ENCODE results near the gene COG4.

DNA sequence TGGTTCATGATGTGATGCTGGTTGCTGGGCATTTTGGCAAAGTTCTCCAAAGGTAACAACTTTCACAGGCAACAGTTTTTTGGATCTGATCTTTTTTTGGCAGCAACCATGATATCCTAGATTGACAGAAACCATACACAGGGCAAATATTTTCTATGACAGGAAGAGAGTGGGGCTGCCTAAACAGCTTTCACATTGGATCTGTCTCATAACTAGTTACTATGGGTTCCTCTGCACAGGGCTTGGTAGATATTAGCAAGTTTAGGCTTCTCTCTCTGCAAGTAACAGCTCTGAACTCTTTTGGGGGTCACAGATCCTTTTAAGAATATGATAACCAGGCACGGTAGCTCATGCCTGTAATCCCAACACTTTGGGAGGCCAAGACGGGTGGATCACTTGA, 28.6 kb downstream of the COG4 start:
- TF ChIP-seq, protein P1, sequence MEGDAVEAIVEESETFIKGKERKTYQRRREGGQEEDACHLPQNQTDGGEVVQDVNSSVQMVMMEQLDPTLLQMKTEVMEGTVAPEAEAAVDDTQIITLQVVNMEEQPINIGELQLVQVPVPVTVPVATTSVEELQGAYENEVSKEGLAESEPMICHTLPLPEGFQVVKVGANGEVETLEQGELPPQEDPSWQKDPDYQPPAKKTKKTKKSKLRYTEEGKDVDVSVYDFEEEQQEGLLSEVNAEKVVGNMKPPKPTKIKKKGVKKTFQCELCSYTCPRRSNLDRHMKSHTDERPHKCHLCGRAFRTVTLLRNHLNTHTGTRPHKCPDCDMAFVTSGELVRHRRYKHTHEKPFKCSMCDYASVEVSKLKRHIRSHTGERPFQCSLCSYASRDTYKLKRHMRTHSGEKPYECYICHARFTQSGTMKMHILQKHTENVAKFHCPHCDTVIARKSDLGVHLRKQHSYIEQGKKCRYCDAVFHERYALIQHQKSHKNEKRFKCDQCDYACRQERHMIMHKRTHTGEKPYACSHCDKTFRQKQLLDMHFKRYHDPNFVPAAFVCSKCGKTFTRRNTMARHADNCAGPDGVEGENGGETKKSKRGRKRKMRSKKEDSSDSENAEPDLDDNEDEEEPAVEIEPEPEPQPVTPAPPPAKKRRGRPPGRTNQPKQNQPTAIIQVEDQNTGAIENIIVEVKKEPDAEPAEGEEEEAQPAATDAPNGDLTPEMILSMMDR (IDR thresholded peaks at IDR 0.05), result no peak
- TF ChIP-seq POLR2A (IDR thresholded peaks at IDR 0.05) (no peak), EP300 (IDR thresholded peaks at IDR 0.05) (no peak)
